Muscle of arm (tissue), 12 donors: Measurements from ENCODE around the gene ZSCAN20. TPM values are rescaled to one million over a fixed set of nuclear protein-coding genes. Genes with fewer than 3 reads are reported as not detected.

Experiments
- DNase-seq: peaks from one replicate; pipeline ENCODE4 v3.0.0-alpha.2; 2013
- polyA plus RNA-seq, 12 donors: library from polyadenylated mRNA; unstranded; fragments of 120-200 nt; gene quantifications; one replicate each; pipeline ENCODE4 v1.2.1, GENCODE V29; 2013; ENCODE audit not compliant: insufficient read length in 12 of 12

The ZSCAN20 gene
- polyA plus RNA-seq, 12 donors = 2.5 to 4.0 (median 2.9) TPM; not detected in 2

DNA sequence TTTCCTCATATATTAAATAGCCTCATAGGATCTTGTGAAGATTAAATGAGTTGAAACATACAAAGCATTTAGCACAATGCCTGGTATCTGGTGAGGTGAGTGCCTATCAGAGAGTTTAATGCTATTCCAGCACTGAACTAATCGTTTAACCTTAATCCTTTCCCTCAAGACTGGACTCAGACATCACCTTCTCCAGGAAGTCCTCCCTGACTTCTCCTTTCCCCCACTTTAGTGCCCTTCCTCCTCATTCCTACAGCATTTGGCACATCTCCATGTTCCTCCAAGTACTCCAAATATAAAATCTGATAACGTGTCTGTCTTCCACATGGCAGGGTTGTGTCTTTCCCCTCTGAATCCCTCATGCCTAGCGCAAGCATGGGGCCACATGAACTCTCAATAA, 59.8 kb downstream of the ZSCAN20 start:
- no peak for DNase-seq

GRCh38 chr1:33532936-33533335, 60.5 kb downstream of the ZSCAN20 start:
- no peak for DNase-seq

- DNase-seq = no peak
Measured at GRCh38 chr1:33535334-33535733, 62.9 kb downstream of the ZSCAN20 start.

DNA sequence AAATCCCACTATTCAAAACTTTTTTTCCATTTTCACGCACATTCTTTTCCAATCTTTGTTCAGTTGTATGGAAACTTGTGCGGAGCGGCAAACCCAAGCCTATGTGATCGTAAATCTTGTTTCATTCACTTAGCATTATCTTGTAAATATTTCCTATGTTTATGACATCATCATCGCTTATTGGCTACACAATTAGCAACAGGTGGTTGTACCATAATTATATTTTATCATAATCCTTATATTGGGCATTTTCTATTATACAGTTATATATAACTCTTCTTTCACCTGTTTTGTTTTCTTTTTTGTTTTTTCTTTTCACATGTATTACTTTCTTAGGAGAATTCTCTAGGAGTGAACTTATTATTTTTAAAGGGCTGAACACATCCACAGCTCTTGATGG, 65.4 kb downstream of the ZSCAN20 start:
- no peak for DNase-seq

- no peak for DNase-seq
Measured at GRCh38 chr1:33541966-33542365, 69.5 kb downstream of the ZSCAN20 start.

Other genes with a start within 250 kb of the ZSCAN20 start
- gene ZNF362, start 216.2 kb upstream of the ZSCAN20 start, polyA plus RNA-seq = 10 to 100 TPM in 11 of 12 donors, not detected in 1; 27.4 to 74.5 (median 33.1) TPM
- gene A3GALT2, start 151.5 kb upstream of the ZSCAN20 start, polyA plus RNA-seq = not detected
- gene PHC2, start 41.5 kb upstream of the ZSCAN20 start, polyA plus RNA-seq = 10 to 100 TPM in 11 of 12 donors, not detected in 1; 53.4 to 74.1 (median 68.7) TPM